ENCODE results near the gene IL37. TPM values are rescaled to one million over a fixed set of nuclear protein-coding genes. Genes with fewer than 3 reads are reported as not detected.
A peak's percentile ranks its signal among the peaks of the same experiment; 100 is the strongest.

Gene IL37
- total RNA-seq, 1 experiment from 2014 or later: 2.6 TPM

GRCh38 chr2:112884869-112885505, 26.0 kb upstream of the IL37 start:
- Histone ChIP-seq H3K4me2 (ENCODE audit: low read length) (no peak overlapping the region), H3K9me3 (ENCODE audit: low read length) (no peaks in the 10 kb centered on the region), H3K4me1 (ENCODE audit: insufficient read depth, low read length) (peaks cover 33% of the 10 kb centered on the region), H3F3A (ENCODE audit: low read length, unreplicated experiment) (no peaks in the 10 kb centered on the region), H2AFZ (ENCODE audit: low read length) (0 out of 2 replicates have a peak overlapping the region, but pooled peaks have one; percentile 33), H4K20me1 (ENCODE audit: low read length) (no peaks in the 10 kb centered on the region), H3K36me3 (ENCODE audit: low read depth, low read length) (no peaks in the 10 kb centered on the region), H3K79me2 (ENCODE audit: low read length) (no peaks in the 10 kb centered on the region), H3K9me2 (replicated peaks; ENCODE audit: low read length) (no peaks in the 10 kb centered on the region), H3K27me3 (ENCODE audit: low read length) (no peaks in the 10 kb centered on the region), H3K27ac (ENCODE audit: low read length) (peak overlapping the region; percentile 31), H3K9ac (ENCODE audit: low read length) (no peak overlapping the region), H3K4me3 (ENCODE audit: low read length) (no peak overlapping the region)
- DNase-seq (peak; percentile 80), ATAC-seq (peak; percentile 27; the same call in 1 of the 2 replicates)
- BruUV-seq (replicated peaks): no TSS peak
- intact Hi-C loops (cut with micrococcal nuclease): no loop called here
- ChIA-PET CTCF (interaction anchor here (2.0 kb wide), 1 partner anchor 135 kb away, joined by 9 read pairs; no protein-coding TSS in a partner anchor), POLR2A (ENCODE audit: unreplicated experiment) (interaction anchor here (0.6 kb wide), 1 partner anchor 17 kb away, joined by 3 read pairs; no protein-coding TSS in a partner anchor)
- TF ChIP-seq CTCF (conservative IDR thresholded peaks at IDR 0.05; ENCODE audit: low read depth, low read length) (peak; percentile 97), EZH2 (IDR thresholded peaks at IDR 0.05; ENCODE audit: low read length, unreplicated experiment) (no peak)

- H3K9me2 ChIP-seq (replicated peaks; ENCODE audit: low read length): no peaks in the 10 kb centered on the region
- no peaks in the 10 kb centered on the region for H3K36me3 ChIP-seq (ENCODE audit: low read depth, low read length)
- no peak overlapping the region for H3K4me3 ChIP-seq (ENCODE audit: low read length)
- intact Hi-C loops (cut with micrococcal nuclease): no loop called here
- H3F3A ChIP-seq (ENCODE audit: low read length, unreplicated experiment): no peaks in the 10 kb centered on the region
- 0 out of 2 replicates have a peak overlapping the region, but pooled peaks have one; percentile 33 for H2AFZ ChIP-seq (ENCODE audit: low read length)
- H3K4me1 ChIP-seq (ENCODE audit: insufficient read depth, low read length): peaks cover 28% of the 10 kb centered on the region
- ChIA-PET CTCF (interaction anchor here (2.0 kb wide), 1 partner anchor 135 kb away, joined by 9 read pairs; no protein-coding TSS in a partner anchor), POLR2A (ENCODE audit: unreplicated experiment) (no interaction called here)
- no peak for TF ChIP-seq EZH2phosphoT487 (IDR thresholded peaks at IDR 0.05; ENCODE audit: borderline replicate concordance, low read length)
- no peak for TF ChIP-seq EZH2 (IDR thresholded peaks at IDR 0.05; ENCODE audit: low read length, unreplicated experiment)
- no peak for TF ChIP-seq CTCF (conservative IDR thresholded peaks at IDR 0.05; ENCODE audit: low read depth, low read length)
- no peaks in the 10 kb centered on the region for H3K9me3 ChIP-seq (ENCODE audit: low read length)
- no peaks in the 10 kb centered on the region for H3K79me2 ChIP-seq (ENCODE audit: low read length)
- H3K27ac ChIP-seq (ENCODE audit: low read length): peak overlapping the region; percentile 15; the same call in 1 of the 2 replicates
- DNase-seq: peak; percentile 22
- ATAC-seq: no peak
- no TSS peak for BruUV-seq (replicated peaks)
- H3K9ac ChIP-seq (ENCODE audit: low read length): no peak overlapping the region
- H3K4me2 ChIP-seq (ENCODE audit: low read length): no peak overlapping the region
- no peaks in the 10 kb centered on the region for H4K20me1 ChIP-seq (ENCODE audit: low read length)
- H3K27me3 ChIP-seq (ENCODE audit: low read length): no peaks in the 10 kb centered on the region
Observed at GRCh38 chr2:112885506-112885902, 25.5 kb upstream of the IL37 start.

- ATAC-seq (no peak), DNase-seq (no peak)
- ChIA-PET POLR2A (ENCODE audit: unreplicated experiment) (no interaction called here), CTCF (interaction anchor here (2.0 kb wide), 1 partner anchor 136 kb away, joined by 9 read pairs; no protein-coding TSS in a partner anchor)
- Histone ChIP-seq H3K79me2 (ENCODE audit: low read length) (no peaks in the 10 kb centered on the region), H3F3A (ENCODE audit: low read length, unreplicated experiment) (no peaks in the 10 kb centered on the region), H3K9me2 (replicated peaks; ENCODE audit: low read length) (no peaks in the 10 kb centered on the region), H3K4me2 (ENCODE audit: low read length) (no peak overlapping the region), H4K20me1 (ENCODE audit: low read length) (no peaks in the 10 kb centered on the region), H3K36me3 (ENCODE audit: low read depth, low read length) (no peaks in the 10 kb centered on the region), H3K4me1 (ENCODE audit: insufficient read depth, low read length) (peaks cover 24% of the 10 kb centered on the region), H3K4me3 (ENCODE audit: low read length) (no peak overlapping the region), H2AFZ (ENCODE audit: low read length) (no peak overlapping the region), H3K9ac (ENCODE audit: low read length) (no peak overlapping the region), H3K27me3 (ENCODE audit: low read length) (no peaks in the 10 kb centered on the region), H3K27ac (ENCODE audit: low read length) (no peak overlapping the region), H3K9me3 (ENCODE audit: low read length) (no peaks in the 10 kb centered on the region)
- intact Hi-C loops (cut with micrococcal nuclease): no loop called here
- BruUV-seq (replicated peaks): no TSS peak
- TF ChIP-seq CTCF (conservative IDR thresholded peaks at IDR 0.05; ENCODE audit: low read depth, low read length) (no peak), EZH2phosphoT487 (IDR thresholded peaks at IDR 0.05; ENCODE audit: borderline replicate concordance, low read length) (no peak), EZH2 (IDR thresholded peaks at IDR 0.05; ENCODE audit: low read length, unreplicated experiment) (no peak)
Observed at GRCh38 chr2:112886291-112886690, 24.7 kb upstream of the IL37 start.

All from PC-3 (cell line).